HG02642 (cell line): ENCODE results near the gene B4GALT4.
"Not testable (repeated sequence)": the region's sequence is repeated elsewhere in the genome, so short reads cannot be mapped to it uniquely, and the experiment has no call there.

Experiments used
- ATAC-seq: cut with Tn5 transposase; IDR thresholded peaks from one replicate; pipeline ENCODE4 v1.9.1; 2021; ENCODE audit warnings: mild to moderate bottlenecking; ENCODE audit not compliant: unreplicated experiment, poor library complexity

Gene B4GALT4, protein sequence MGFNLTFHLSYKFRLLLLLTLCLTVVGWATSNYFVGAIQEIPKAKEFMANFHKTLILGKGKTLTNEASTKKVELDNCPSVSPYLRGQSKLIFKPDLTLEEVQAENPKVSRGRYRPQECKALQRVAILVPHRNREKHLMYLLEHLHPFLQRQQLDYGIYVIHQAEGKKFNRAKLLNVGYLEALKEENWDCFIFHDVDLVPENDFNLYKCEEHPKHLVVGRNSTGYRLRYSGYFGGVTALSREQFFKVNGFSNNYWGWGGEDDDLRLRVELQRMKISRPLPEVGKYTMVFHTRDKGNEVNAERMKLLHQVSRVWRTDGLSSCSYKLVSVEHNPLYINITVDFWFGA

GRCh38 chr3:119240591-119241434 is at the start of gene B4GALT4:
Gene B4GALT4 (minus strand): TSS chr3:119240878. CDS start chr3:119230099, 10,779 bp downstream.
- peak; percentile 90 for ATAC-seq

DNA sequence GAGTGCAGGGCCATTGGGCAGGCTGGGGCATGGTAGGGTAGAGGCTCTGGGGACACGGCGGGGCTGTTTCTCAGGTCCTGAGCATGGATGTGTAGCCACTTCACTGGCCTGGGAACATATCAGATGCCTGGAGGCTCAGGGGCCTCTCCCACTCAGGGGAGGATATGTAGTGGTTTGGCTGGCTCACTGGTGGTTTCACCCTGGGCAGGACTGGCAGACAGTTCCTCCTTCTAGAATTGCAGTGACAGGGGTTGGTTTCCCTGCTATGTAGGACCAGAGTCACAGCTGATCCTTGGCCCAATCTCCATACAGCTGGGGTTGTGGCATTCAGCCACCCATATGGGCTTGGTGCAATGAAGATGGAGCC is 48.7 kb upstream of the B4GALT4 start:
- no peak for ATAC-seq

- ATAC-seq = no peak
Observed at GRCh38 chr3:119288669-119289403, 48.2 kb upstream of the B4GALT4 start.

GRCh38 chr3:119279584-119280243 is 39.0 kb upstream of the B4GALT4 start:
- no peak for ATAC-seq

DNA sequence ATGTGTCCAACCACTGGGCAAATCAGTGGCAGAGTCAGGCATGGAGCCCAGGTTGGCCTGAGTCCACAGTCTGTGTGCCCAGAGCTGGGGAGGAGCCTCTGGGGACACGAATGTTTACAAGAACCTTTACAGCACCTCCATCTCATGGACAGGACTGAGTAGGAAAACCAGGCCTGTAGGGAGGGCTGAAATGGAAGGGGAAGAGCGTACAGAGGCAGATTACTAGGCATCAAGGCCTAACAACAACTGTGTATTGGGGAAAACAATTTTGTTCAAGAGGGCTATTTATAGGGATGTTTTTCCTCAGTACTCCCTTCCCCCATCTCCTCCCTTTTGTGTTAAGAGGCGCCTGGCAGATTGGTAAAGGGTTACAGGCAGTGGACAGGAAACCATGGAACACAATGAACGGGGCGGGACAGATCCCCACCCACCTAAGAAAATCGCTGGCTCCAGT is 38.5 kb upstream of the B4GALT4 start:
- ATAC-seq = no peak

GRCh38 chr3:119276680-119277079 is 36.0 kb upstream of the B4GALT4 start:
- no peak for ATAC-seq

GRCh38 chr3:119270212-119270611 is 29.5 kb upstream of the B4GALT4 start:
- ATAC-seq = not testable (repeated sequence)

- ATAC-seq = no peak
Observed at GRCh38 chr3:119261055-119261454, 20.4 kb upstream of the B4GALT4 start.

DNA sequence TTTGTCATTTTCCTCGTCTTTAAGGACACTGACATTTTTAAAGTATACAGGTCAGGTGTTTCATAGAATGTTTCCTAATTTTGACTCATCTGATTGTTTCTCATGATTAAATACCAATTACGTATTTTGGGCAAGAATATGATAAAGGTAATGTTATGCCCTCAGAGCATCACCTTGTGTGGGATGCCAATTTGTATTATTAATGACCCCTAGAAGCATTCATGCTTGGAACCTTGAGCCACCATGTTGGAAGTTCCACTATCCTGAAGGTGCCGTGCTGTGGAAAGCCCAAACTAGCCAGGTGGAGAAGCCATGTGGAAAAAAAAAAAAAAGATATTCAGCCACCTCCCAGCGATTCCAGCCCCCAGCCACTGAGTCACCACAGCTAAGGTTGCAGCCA is 19.1 kb upstream of the B4GALT4 start:
- no peak for ATAC-seq

- ATAC-seq = peak; percentile 86
Observed at GRCh38 chr3:119258915-119259314, 18.2 kb upstream of the B4GALT4 start.

DNA sequence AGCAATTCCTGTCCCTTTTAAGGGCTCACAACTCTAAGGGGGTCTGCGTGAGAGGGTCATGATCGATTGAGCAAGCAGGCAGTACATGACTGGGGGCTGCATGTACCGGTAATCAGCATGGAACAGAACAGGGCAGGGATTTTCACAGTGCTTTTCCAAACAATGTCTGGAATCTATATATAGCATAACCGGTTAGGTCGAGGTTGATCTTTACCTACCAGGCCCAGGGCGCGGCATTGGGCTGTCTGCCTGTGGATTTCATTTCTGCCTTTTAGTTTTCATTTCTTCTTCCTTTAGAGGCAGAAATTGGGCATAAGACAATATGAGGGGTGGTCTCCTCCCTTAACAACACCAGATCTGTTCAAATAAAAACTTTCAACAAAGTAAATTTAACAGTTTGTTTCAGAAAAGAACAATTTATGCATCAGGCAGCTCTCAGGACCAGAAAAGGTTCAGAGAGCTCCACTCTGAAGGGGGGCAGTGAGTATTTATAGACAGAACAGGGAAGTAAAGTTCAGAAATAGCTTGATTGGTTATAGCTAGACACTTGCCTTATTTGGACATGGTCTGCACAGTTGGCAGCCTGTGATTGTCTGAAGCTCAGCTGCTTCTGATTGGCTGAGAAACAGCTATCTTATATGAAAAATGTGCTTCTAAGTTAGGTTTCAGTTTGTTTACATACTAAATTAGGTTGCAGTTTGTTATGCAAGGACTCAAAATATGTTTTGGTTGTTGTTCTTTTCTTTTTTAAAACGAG is 17.2 kb upstream of the B4GALT4 start:
- ATAC-seq = peak; percentile 77

GRCh38 chr3:119257111-119257510 is 16.4 kb upstream of the B4GALT4 start:
- ATAC-seq = no peak

DNA sequence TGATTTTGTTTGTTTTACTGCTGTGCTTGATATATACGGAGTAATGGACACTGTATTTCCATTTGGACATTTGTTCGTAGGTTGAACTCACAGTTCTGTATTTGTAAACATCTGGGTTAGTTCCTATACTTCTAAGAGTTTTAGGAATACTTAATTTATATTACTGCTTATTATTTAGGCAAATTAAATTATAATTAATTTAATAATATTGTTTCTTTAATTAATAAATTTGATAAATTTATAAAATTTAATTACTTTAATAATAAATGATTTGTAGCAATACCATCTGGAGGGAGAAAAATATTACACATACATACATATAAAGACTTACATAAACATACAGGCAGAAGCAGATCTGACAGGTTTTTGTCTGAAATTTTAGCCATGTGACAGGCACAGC is 14.5 kb upstream of the B4GALT4 start:
- ATAC-seq = no peak

- no peak for ATAC-seq
Observed at GRCh38 chr3:119245778-119246177, 5.1 kb upstream of the B4GALT4 start.

DNA sequence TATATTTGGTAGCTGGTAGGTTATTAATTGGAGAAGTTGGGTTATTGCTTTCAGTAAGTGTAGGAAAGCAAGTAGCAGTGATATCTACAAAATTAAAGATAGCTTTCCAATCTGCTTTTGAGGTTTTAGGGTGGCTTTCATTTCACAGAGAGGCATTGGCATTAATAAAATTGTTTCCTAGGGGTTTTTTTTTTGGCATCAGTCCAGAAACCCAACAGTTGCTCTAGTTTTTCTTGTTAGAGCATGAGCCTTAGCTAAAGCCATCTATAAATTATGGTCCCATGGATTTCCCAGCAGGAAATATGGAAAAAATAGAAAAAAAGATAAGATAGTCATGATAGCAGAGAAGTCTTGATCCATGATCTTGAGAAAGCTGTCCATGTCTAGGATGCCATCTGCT is 3.0 kb upstream of the B4GALT4 start:
- ATAC-seq = no peak

DNA sequence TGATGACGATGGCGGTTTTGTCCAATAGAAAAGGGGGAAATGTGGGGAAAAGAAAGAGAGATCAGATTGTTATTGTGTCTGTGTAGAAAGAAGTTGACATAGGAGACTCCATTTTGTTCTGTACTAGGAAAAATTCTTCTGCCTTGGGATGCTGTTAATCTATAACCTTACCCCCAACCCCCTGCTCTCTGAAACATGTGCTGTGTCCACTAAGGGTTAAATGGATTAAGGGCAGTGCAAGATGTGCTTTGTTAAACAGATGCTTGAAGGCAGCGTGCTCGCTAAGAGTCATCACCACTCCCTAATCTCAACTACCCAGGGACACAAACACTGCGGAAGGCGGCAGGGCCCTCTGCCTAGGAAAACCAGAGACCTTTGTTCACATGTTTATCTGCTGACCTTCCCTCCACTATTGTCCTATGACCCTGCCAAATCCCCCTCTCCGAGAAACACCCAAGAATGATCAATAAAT is 2.4 kb upstream of the B4GALT4 start:
- ATAC-seq = not testable (repeated sequence)

DNA sequence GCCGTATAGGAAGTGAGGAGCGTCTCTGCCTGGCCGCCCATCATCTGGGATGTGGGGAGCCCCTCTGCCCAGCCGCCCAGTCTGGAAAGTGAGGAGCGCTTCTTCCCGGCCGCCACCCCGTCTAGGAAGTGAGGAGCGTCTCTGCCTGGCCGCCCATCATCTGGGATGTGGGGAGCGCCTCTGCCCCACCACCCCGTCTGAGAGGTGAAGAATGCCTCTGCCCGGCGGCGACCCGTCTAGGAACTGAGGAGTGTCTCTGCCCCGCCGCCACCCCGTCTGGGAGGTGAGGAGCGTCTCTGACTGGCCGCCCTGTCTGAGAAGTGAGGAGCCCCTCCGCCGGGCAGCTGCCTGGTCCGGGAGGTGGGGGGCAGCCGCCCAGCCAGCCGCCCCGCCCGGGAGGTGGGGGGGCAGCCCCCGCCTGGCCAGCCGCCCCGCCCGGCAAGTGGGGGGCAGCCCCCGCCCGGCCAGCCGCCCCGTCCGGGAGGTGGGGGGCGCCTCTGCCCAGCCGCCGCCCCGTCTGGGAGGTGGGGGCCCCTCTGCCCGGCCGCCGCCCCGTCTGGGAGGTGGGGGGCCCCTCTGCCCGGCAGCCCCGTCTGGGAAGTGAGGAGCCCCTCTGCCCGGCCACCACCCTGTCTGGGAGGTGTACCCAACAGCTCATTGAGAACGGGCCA is 1.8 kb upstream of the B4GALT4 start:
- ATAC-seq = not testable (repeated sequence)

DNA sequence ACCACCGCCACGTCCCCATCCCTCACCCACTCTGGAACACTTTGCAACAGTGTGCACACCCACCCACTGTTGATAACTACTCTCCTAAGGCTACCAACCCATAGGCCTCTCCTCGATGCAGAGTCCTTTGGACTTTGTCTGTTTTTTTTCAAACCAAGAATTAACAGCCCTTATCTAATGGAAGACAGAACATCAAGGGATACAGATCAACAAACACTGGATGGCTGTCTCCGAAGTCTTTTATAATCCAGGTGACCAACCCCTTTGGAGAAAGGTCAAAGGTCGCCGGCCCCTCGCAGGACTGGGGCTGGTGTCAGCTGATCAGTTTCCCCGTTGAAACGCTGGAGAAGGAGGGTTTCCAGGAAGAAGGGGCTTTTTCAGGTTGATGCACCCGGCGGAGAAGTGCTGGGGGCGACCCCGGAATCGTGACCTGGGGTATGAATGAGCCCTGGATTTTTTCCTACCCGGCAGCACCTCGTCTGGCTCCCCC is 532 bp downstream of the B4GALT4 start:
- peak; percentile 21 for ATAC-seq
